HepG2 (cell line): ENCODE measurements around the gene HSCB. TPM values are rescaled to one million over a fixed set of nuclear protein-coding genes. Genes with fewer than 3 reads are reported as not detected.

Source experiments
- AGO2 ChIP-seq: fragments of 200-400 bp; formaldehyde crosslinking; optimal IDR thresholded peaks from 2 replicates; pipeline ENCODE3; 2017; ENCODE audit warnings: mild to moderate bottlenecking, low read depth, low read length, moderate library complexity
- BORCS8-MEF2B ChIP-seq: sonication (generic); formaldehyde crosslinking; IDR thresholded peaks from 2 replicates; pipeline ENCODE4 v1.8.0; 2022; ENCODE audit warnings: mild to moderate bottlenecking, missing genetic modification reagents
- CHD2 ChIP-seq: IDR thresholded peaks from 2 replicates; pipeline ENCODE4 v1.6.1; 2011; ENCODE audit warnings: low read depth, low read length, improper control_type of control experiment
- KLF11 ChIP-seq: IDR thresholded peaks from 2 replicates; pipeline ENCODE4 v1.6.1; 2016; ENCODE audit warnings: missing compliant biosample characterization
- MYC ChIP-seq: sonication (generic); formaldehyde crosslinking; IDR thresholded peaks from 2 replicates; pipeline ENCODE4 v1.9.0; 2021; ENCODE audit warnings: missing genetic modification reagents, borderline replicate concordance
- ONECUT2 ChIP-seq: sonication (generic); formaldehyde crosslinking; IDR thresholded peaks from 2 replicates; pipeline ENCODE4 v1.4.0; 2020; ENCODE audit warnings: missing genetic modification reagents
- RBM22 ChIP-seq: fragments of 200-400 bp; formaldehyde crosslinking; optimal IDR thresholded peaks from 2 replicates; pipeline ENCODE3; 2017; ENCODE audit warnings: mild to moderate bottlenecking, low read length, moderate library complexity
- RCOR2 ChIP-seq: IDR thresholded peaks from 2 replicates; pipeline ENCODE4 v1.6.1; 2016; ENCODE audit warnings: missing biosample characterization, missing genetic modification reagents
- RNF2 ChIP-seq: fragments of 450-650 bp; conservative IDR thresholded peaks from 2 replicates; pipeline ENCODE4 v1.6.1; 2016; ENCODE audit warnings: low read depth
- SALL1 ChIP-seq: sonication (generic); formaldehyde crosslinking; IDR thresholded peaks from 2 replicates; pipeline ENCODE4 v1.8.0; 2022; ENCODE audit warnings: mild to moderate bottlenecking, missing genetic modification reagents
- SIX4 ChIP-seq: sonication (generic); formaldehyde crosslinking; IDR thresholded peaks from 2 replicates; pipeline ENCODE4 v1.4.0; 2020; ENCODE audit warnings: missing genetic modification reagents
- ZNF577 ChIP-seq: sonication (generic); formaldehyde crosslinking; IDR thresholded peaks from 2 replicates; pipeline ENCODE4 v1.4.0; 2020; ENCODE audit warnings: mild to moderate bottlenecking, low read depth, missing genetic modification reagents, borderline replicate concordance
- ZNF773 ChIP-seq: sonication (generic); formaldehyde crosslinking; IDR thresholded peaks from 2 replicates; pipeline ENCODE4 v1.4.0; 2020; ENCODE audit warnings: missing genetic modification reagents, borderline replicate concordance
- polyA plus RNA-seq, 8 experiments: library from polyadenylated mRNA; depleted of rRNA in 3 of 8; stranded (reverse) in 7 of 8; unstranded in 1 of 8; fragments of >200 nt; fragmentation: Illumina TruSeq in 4 of 8; extraction: Trizol in 4 of 8; gene quantifications; 2 replicates each; pipeline versions ENCODE4 v1.2.1 to v1.2.3, GENCODE V29; 2011 to 2016; ENCODE audit warnings: low read depth in 4 of 8, missing spikeins in 1 of 8, mixed read lengths in 1 of 8; ENCODE audit not compliant: insufficient read depth in 1 of 8
- total RNA-seq, 5 experiments: library from RNA; depleted of rRNA; stranded (reverse); fragments of >200 nt; fragmentation: Illumina TruSeq; extraction: Trizol; gene quantifications; 2 replicates each; pipeline ENCODE4 v1.2.3, GENCODE V29; 2016; ENCODE audit warnings: low read depth in 1 of 5
- TF ChIP-seq, protein P1 (sequence below), 2 experiments: sonication (generic) in 1 of 2; formaldehyde crosslinking in 1 of 2; IDR thresholded peaks; 2 replicates each; pipeline versions ENCODE4 v1.5.1 to v1.6.1; 2011 to 2020; ENCODE audit warnings: borderline replicate concordance in 1 of 2, low read depth in 1 of 2, low read length in 1 of 2, mild to moderate bottlenecking in 1 of 2, missing genetic modification reagents in 1 of 2, moderate library complexity in 1 of 2
- TF ChIP-seq, protein P2 (sequence below): sonication (generic); formaldehyde crosslinking; IDR thresholded peaks from 2 replicates; pipeline ENCODE4 v1.4.0; 2020; ENCODE audit warnings: missing genetic modification reagents, borderline replicate concordance
- TF ChIP-seq, protein P3 (sequence below): sonication (generic); formaldehyde crosslinking; IDR thresholded peaks from 2 replicates; pipeline ENCODE4 v1.8.0; 2022; ENCODE audit warnings: missing genetic modification reagents, low read depth, mild to moderate bottlenecking, borderline replicate concordance
- TF ChIP-seq, protein P4 (sequence below): IDR thresholded peaks from 2 replicates; pipeline ENCODE4 v1.6.1; 2016; ENCODE audit warnings: low read depth, missing genetic modification reagents, missing compliant biosample characterization

Gene HSCB
- total and polyA plus RNA-seq, 2 of the 13 experiments (the other 11 are each of a cell fraction or from before 2014, with no cell fraction given) = 15.4 to 20.9 TPM

DNA sequence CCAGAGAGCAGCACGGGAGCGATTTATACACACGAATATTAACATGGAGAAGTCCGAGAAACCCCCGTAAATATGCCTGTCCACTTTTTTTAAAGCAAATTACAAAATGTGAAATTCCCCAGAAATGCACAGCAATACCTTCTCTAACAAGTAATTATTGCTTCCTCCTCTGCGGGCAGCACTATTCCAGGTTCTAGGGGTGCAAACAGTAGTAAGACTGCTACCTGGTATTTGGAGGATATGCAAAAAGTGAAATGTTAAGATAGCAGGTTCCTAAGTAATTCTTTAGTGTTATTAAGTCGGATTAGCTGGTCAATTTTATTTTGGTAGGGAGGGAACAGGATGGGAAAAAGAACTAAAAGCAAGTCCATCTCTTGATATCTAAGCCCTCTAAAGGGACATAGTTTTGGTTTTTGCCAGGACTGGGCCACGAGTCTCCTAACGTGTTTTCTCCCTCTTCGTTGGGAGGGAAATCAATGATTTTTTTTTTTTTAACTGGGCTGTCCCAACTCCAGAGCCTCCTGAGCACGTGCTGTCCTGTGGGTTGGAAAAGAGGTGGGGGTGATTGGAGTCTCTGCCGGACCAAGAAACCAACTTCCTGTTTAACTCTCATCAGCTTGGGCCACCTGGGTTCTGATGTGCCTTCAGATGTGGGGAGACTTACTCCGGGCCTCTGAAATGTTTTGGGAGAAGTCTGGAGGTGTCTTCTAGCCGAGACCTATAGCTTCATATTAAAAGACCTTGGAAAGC lies 60.2 kb downstream of the HSCB start (continued):
- TF ChIP-seq AGO2 = no peak
- TF ChIP-seq, protein P1, sequence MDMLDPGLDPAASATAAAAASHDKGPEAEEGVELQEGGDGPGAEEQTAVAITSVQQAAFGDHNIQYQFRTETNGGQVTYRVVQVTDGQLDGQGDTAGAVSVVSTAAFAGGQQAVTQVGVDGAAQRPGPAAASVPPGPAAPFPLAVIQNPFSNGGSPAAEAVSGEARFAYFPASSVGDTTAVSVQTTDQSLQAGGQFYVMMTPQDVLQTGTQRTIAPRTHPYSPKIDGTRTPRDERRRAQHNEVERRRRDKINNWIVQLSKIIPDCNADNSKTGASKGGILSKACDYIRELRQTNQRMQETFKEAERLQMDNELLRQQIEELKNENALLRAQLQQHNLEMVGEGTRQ (IDR thresholded peaks at IDR 0.05; ENCODE audit: low read depth, low read length) = peak; percentile 61
- TF ChIP-seq, protein P1 (CRISPR knock-in tag; IDR thresholded peaks at IDR 0.05; ENCODE audit: borderline replicate concordance) = peak; percentile 74; the same call in 1 of the 2 replicates
- TF ChIP-seq, protein P2, sequence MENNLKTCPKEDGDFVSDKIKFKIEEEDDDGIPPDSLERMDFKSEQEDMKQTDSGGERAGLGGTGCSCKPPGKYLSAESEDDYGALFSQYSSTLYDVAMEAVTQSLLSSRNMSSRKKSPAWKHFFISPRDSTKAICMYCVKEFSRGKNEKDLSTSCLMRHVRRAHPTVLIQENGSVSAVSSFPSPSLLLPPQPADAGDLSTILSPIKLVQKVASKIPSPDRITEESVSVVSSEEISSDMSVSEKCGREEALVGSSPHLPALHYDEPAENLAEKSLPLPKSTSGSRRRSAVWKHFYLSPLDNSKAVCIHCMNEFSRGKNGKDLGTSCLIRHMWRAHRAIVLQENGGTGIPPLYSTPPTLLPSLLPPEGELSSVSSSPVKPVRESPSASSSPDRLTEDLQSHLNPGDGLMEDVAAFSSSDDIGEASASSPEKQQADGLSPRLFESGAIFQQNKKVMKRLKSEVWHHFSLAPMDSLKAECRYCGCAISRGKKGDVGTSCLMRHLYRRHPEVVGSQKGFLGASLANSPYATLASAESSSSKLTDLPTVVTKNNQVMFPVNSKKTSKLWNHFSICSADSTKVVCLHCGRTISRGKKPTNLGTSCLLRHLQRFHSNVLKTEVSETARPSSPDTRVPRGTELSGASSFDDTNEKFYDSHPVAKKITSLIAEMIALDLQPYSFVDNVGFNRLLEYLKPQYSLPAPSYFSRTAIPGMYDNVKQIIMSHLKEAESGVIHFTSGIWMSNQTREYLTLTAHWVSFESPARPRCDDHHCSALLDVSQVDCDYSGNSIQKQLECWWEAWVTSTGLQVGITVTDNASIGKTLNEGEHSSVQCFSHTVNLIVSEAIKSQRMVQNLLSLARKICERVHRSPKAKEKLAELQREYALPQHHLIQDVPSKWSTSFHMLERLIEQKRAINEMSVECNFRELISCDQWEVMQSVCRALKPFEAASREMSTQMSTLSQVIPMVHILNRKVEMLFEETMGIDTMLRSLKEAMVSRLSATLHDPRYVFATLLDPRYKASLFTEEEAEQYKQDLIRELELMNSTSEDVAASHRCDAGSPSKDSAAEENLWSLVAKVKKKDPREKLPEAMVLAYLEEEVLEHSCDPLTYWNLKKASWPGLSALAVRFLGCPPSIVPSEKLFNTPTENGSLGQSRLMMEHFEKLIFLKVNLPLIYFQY (CRISPR knock-in tag) = peak; percentile 86; the same call in 1 of the 2 replicates
- no peak for TF ChIP-seq RBM22
- no peak for TF ChIP-seq ZNF577 (CRISPR knock-in tag)
- TF ChIP-seq, protein P3, sequence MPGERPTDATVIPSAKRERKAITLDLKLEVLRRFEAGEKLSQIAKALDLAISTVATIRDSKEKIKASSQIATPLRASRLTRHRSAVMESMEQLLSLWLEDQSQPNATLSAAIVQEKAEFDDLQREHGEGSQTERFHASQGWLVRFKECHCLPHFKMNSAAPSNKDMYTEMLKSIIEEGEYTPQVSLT (CRISPR knock-in tag) = no peak
- TF ChIP-seq MYC (CRISPR knock-in tag) = peak; percentile 87
- 0 out of 2 replicates have a peak, but pooled peaks have one; percentile 29 for TF ChIP-seq SIX4
- 0 out of 2 replicates have a peak, but pooled peaks have one; percentile 47 for TF ChIP-seq KLF11
- peak; percentile 67 for TF ChIP-seq SALL1 (CRISPR knock-in tag)
- TF ChIP-seq BORCS8-MEF2B = 0 out of 2 replicates have a peak, but pooled peaks have one; percentile 35
- TF ChIP-seq, protein P4, sequence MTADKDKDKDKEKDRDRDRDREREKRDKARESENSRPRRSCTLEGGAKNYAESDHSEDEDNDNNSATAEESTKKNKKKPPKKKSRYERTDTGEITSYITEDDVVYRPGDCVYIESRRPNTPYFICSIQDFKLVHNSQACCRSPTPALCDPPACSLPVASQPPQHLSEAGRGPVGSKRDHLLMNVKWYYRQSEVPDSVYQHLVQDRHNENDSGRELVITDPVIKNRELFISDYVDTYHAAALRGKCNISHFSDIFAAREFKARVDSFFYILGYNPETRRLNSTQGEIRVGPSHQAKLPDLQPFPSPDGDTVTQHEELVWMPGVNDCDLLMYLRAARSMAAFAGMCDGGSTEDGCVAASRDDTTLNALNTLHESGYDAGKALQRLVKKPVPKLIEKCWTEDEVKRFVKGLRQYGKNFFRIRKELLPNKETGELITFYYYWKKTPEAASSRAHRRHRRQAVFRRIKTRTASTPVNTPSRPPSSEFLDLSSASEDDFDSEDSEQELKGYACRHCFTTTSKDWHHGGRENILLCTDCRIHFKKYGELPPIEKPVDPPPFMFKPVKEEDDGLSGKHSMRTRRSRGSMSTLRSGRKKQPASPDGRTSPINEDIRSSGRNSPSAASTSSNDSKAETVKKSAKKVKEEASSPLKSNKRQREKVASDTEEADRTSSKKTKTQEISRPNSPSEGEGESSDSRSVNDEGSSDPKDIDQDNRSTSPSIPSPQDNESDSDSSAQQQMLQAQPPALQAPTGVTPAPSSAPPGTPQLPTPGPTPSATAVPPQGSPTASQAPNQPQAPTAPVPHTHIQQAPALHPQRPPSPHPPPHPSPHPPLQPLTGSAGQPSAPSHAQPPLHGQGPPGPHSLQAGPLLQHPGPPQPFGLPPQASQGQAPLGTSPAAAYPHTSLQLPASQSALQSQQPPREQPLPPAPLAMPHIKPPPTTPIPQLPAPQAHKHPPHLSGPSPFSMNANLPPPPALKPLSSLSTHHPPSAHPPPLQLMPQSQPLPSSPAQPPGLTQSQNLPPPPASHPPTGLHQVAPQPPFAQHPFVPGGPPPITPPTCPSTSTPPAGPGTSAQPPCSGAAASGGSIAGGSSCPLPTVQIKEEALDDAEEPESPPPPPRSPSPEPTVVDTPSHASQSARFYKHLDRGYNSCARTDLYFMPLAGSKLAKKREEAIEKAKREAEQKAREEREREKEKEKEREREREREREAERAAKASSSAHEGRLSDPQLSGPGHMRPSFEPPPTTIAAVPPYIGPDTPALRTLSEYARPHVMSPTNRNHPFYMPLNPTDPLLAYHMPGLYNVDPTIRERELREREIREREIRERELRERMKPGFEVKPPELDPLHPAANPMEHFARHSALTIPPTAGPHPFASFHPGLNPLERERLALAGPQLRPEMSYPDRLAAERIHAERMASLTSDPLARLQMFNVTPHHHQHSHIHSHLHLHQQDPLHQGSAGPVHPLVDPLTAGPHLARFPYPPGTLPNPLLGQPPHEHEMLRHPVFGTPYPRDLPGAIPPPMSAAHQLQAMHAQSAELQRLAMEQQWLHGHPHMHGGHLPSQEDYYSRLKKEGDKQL (CRISPR knock-in tag) = peak; percentile 38; the same call in 1 of the 2 replicates
- TF ChIP-seq RNF2 = no peak
- no peak for TF ChIP-seq CHD2
- no peak for TF ChIP-seq ZNF773 (CRISPR knock-in tag)
- peak; percentile 90 for TF ChIP-seq ONECUT2 (CRISPR knock-in tag)
- no peak for TF ChIP-seq RCOR2 (CRISPR knock-in tag)
